ENCODE results near the gene RASA3. TPM values are rescaled to one million over a fixed set of nuclear protein-coding genes. Genes with fewer than 3 reads are reported as not detected.
"Not testable (repeated sequence)": the region's sequence is repeated elsewhere in the genome, so short reads cannot be mapped to it uniquely, and the experiment has no call there.

Gene RASA3
- total RNA-seq, 1 experiment from 2014 or later, result 0.95 TPM

DNA sequence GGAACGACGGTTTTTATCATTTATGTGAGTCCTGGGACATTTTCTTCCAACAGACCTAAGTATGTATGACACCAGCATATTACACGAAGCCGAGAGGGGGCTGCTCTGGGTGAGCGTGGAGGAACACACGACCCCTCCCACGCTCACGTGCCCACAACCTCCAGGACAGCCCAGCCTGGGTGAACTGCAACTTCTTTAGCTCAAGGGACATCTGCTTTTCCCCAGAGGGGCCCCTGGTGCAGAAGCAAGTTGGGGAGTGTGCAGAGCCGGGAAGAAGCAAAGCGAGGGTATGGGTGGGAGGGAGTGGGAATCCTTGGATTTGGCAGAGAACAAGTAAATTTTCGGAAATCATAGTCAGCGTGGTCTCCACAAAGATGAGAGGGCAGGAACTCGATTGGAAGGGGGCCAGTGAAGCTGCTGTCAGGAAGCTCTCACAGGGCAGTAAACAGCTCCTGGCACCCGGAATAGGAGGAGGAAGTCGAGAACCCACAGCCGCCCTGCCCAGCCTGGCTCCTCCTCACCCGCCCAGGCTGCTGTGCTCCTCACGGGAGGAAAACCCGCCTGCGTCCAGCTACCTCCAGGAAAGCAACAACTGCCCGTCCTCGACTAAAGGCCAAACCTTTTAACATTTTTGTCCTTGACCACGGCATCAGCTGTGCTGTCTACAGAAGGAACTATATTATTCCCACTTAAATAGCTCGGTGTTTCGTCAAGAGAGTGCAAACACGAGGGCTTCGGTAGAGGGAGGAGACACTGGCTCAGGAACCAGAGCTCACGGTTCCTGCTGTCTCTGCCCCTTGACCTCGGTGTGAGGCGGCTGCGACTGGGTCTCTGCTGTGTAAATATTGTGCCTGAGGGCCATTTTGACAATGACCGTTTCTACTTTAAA lies 29.5 kb upstream of the RASA3 start:
- H3K4me1 Mint-ChIP-seq (ENCODE audit: low read depth, unreplicated experiment), result no peaks in the 10 kb centered on the region
- 0 out of 2 replicates have a peak, but pooled peaks cover 3% of the 10 kb centered on the region for H3K4me1 ChIP-seq

DNA sequence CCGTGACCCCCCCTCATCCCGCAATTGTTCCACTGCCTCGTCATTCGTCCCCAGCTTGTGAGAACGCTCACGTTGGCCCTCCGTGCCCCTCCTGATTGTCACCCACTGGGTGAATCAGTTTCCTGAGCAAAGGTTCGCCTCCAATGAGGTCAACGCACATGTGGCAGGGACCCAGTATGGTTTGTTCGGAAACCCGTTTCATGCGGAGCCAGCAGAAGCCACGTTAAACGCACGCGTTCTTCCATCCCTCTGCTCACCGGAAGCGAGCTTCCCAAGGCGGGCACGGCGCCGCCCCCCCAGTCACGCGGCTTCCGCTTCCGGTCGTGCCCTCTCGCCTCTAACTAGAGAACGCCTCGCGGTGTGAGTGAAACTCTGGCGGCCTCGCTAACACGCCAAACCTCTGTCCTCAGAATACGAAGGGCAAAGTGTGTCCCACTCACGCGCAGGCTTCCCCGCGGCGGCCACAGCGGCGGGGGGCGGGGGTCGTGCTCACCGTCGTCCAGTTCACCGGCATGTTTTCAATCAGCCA lies 28.7 kb upstream of the RASA3 start:
- no TSS peak for BruUV-seq (replicated peaks)
- CTCF ChIA-PET, result no interaction called here

More for the DNA sequence above, 29.5 kb upstream of the RASA3 start:
- no peaks in the 10 kb centered on the region for H3K9me3 ChIP-seq
- no TSS peak for BruUV-seq (replicated peaks)
- H3K36me3 ChIP-seq (ENCODE audit: control insufficient read depth, insufficient read depth, low read length), result no peaks in the 10 kb centered on the region
- DNase-seq, result peak in 1 of 2 experiments; percentile 28
- no peaks in the 10 kb centered on the region for H3K36me3 Mint-ChIP-seq (ENCODE audit: insufficient read depth, unreplicated experiment)
- TF ChIP-seq, protein P1, sequence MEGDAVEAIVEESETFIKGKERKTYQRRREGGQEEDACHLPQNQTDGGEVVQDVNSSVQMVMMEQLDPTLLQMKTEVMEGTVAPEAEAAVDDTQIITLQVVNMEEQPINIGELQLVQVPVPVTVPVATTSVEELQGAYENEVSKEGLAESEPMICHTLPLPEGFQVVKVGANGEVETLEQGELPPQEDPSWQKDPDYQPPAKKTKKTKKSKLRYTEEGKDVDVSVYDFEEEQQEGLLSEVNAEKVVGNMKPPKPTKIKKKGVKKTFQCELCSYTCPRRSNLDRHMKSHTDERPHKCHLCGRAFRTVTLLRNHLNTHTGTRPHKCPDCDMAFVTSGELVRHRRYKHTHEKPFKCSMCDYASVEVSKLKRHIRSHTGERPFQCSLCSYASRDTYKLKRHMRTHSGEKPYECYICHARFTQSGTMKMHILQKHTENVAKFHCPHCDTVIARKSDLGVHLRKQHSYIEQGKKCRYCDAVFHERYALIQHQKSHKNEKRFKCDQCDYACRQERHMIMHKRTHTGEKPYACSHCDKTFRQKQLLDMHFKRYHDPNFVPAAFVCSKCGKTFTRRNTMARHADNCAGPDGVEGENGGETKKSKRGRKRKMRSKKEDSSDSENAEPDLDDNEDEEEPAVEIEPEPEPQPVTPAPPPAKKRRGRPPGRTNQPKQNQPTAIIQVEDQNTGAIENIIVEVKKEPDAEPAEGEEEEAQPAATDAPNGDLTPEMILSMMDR (IDR thresholded peaks at IDR 0.05; ENCODE audit: insufficient read depth in 1 of 2, low read depth in 1 of 2, low read length in 1 of 2, severe bottlenecking in 1 of 2, unreplicated experiment in 1 of 2), result no peak
- H3K27me3 ChIP-seq (replicated peaks; ENCODE audit: control insufficient read depth, insufficient read depth, low read length), result no peaks in the 10 kb centered on the region
- ChIA-PET CTCF (no interaction called here), POLR2A (no interaction called here)
- H3K27me3 Mint-ChIP-seq (ENCODE audit: insufficient read depth, unreplicated experiment), result peaks cover 11% of the 10 kb centered on the region
- no peak overlapping the region for H3K4me3 Mint-ChIP-seq (ENCODE audit: unreplicated experiment)
- no peak overlapping the region for H3K27ac Mint-ChIP-seq (ENCODE audit: unreplicated experiment)
- intact Hi-C loops (cut with micrococcal nuclease; ENCODE audit: unreplicated experiment), result no loop called here
- H3K9me3 Mint-ChIP-seq (ENCODE audit: unreplicated experiment), result no peaks in the 10 kb centered on the region
- H3K4me3 ChIP-seq (ENCODE audit: low read depth, low read length), result no peak overlapping the region

GRCh38 chr13:114158869-114159666 lies 26.6 kb upstream of the RASA3 start:
- H3K4me3 Mint-ChIP-seq (ENCODE audit: unreplicated experiment); POLR2A ChIA-PET: not testable (repeated sequence)

More for the DNA sequence above, 28.7 kb upstream of the RASA3 start:
- Mint-ChIP-seq H3K27ac (ENCODE audit: unreplicated experiment) (no peak overlapping the region), H3K36me3 (ENCODE audit: insufficient read depth, unreplicated experiment) (no peaks in the 10 kb centered on the region), H3K9me3 (ENCODE audit: unreplicated experiment) (no peaks in the 10 kb centered on the region), H3K4me3 (ENCODE audit: unreplicated experiment) (no peak overlapping the region), H3K4me1 (ENCODE audit: low read depth, unreplicated experiment) (no peaks in the 10 kb centered on the region), H3K27me3 (ENCODE audit: insufficient read depth, unreplicated experiment) (peaks cover 11% of the 10 kb centered on the region)
- no peak for DNase-seq
- Histone ChIP-seq H3K4me3 (ENCODE audit: low read depth, low read length) (no peak overlapping the region), H3K36me3 (ENCODE audit: control insufficient read depth, insufficient read depth, low read length) (no peaks in the 10 kb centered on the region), H3K9me3 (no peaks in the 10 kb centered on the region), H3K27me3 (replicated peaks; ENCODE audit: control insufficient read depth, insufficient read depth, low read length) (no peaks in the 10 kb centered on the region), H3K4me1 (0 out of 2 replicates have a peak, but pooled peaks cover 3% of the 10 kb centered on the region)
- POLR2A ChIA-PET, result no interaction called here
- TF ChIP-seq, protein P1 (IDR thresholded peaks at IDR 0.05; ENCODE audit: insufficient read depth in 1 of 2, low read depth in 1 of 2, low read length in 1 of 2, severe bottlenecking in 1 of 2, unreplicated experiment in 1 of 2), result no peak
- intact Hi-C loops (cut with micrococcal nuclease; ENCODE audit: unreplicated experiment), result no loop called here

More at GRCh38 chr13:114158869-114159666, 26.6 kb upstream of the RASA3 start:
- H3K36me3 Mint-ChIP-seq (ENCODE audit: insufficient read depth, unreplicated experiment); H3K4me1 ChIP-seq; H3K27me3 Mint-ChIP-seq (ENCODE audit: insufficient read depth, unreplicated experiment); H3K4me1 Mint-ChIP-seq (ENCODE audit: low read depth, unreplicated experiment); H3K27me3 ChIP-seq (replicated peaks; ENCODE audit: control insufficient read depth, insufficient read depth, low read length); H3K9me3 Mint-ChIP-seq (ENCODE audit: unreplicated experiment); DNase-seq; H3K4me3 ChIP-seq (ENCODE audit: low read depth, low read length); H3K9me3 ChIP-seq; CTCF ChIA-PET; H3K36me3 ChIP-seq (ENCODE audit: control insufficient read depth, insufficient read depth, low read length); intact Hi-C loops (cut with micrococcal nuclease; ENCODE audit: unreplicated experiment); BruUV-seq (replicated peaks); H3K27ac Mint-ChIP-seq (ENCODE audit: unreplicated experiment): not testable (repeated sequence)
